NCI-H774 (cell line): ENCODE measurements around the gene MCTP1.

Experiments used
- DNase-seq: peaks from one replicate; lab custom pipeline; 2025; lab: John Stamatoyannopoulos, UW

Gene MCTP1

DNA sequence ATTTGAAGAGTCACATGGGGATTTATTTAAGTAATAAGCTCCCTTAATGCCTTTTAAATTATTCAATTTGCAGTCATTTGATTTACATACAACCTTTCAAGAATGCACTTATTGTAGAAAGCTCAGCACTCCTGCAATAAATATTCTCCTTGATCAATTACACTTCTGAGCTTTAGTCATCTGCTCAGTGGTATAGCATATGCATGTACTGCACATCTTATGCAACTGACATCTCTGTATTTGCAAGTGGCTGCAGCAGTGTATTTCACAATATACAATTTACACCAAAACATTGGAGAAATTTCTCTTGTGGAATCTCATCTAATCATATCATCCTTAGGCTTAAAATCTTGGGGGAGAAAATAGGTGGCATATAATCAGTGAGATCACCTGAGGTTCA, 340.7 kb downstream of the MCTP1 start:
- no peak for DNase-seq

DNA sequence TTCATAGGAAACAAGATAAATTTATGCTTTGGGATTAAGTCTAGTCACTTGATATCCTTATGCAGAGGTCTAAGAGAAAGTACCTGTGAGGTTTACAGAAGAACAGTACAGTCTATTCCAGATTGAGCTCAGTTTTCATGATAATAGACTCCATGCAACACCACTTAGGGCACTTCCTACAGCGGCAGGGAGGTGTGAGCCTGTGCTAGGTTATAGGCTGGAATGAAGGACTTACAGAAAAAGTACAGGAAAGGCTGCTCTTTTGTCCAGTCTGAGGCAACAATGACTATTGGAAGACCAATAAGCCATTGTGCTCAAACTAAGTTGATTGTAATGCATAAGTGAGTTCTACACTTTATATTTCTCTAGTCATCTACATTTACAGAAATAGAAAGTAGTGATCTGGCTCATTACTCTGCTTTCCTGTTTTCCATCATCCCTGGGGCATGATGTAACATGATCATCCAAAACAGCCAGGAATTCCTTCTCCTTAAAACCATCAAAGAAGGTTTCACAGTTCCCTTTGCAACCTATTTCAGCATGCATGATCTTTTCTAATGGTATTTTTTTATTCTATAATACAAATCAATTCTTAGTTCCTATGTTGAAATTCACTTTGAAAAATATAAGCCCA, 343.7 kb downstream of the MCTP1 start:
- no peak for DNase-seq

DNA sequence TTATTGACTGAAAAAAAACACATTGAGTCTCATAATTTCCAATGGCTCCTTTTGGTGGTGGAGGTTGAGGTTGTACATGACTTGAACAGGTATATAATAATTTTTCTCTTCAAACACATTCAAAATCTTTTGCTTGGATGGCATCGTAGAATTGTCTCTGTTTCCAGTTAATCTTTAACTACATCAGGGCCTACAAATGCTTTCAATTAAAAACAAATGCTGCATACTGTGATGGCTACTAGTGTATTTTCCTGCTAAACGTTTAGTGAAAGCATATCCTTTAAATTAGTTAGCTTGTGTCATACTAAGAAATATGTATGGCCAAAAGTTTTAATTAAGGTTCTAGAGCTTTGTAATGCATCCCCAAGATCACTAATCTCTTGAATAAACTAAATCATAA, 352.6 kb downstream of the MCTP1 start:
- no peak for DNase-seq

DNA sequence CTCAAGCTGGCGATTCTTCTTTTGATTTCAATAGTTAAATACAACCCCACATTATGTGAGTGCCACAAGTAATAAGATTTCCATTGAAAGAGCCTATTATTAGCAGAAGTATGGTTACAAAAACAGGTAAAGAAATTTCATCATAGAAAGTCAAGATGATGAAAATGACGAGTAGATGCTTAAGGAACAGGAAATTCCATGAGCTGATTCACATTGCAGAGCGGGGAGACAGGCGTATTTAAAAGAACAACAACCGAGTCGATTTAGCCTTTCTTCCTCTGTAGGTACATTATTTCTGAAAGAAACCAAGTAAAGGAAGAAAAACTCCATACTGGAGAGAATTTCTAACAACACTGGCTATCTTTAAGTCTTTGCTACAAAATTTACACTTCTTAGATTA, 356.0 kb downstream of the MCTP1 start:
- DNase-seq, result no peak

DNA sequence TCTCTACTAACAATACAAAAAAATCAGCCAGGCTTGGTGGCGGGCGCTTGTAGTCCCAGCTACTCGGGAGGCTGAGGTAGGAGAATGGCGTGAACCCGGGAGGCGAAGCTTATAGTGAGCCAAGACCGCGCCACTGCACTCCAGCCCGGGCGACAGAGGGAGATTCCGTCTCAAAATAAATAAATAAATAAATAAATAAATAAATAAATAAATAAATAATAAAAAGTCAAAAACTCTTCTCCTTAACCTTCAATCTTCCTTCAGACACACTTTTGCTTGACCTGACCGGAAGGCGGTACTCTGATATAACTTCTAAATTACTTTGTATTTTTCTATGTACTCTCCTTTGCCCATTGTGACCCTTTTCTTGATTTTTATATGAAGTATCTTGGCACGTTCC, 364.3 kb downstream of the MCTP1 start:
- DNase-seq, result no peak

DNA sequence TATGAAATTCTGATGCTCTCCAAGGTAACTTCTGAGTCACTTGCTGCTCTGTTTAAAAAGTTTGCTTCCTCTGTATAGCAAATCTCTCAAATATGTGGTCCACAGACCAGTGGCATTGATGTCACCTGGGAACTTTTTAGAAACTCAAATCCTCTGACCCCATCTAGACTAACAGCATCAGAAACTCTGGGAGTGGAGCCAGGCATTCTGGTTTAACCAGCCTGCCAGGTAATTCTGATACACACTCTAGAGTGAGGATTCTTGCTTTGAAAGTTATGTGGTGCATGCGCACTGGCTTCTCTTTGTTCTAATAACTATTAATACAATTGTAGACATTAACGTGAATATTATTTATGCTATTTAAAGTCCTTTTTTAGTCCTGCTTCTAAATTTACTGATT, 368.3 kb downstream of the MCTP1 start:
- no peak for DNase-seq

DNA sequence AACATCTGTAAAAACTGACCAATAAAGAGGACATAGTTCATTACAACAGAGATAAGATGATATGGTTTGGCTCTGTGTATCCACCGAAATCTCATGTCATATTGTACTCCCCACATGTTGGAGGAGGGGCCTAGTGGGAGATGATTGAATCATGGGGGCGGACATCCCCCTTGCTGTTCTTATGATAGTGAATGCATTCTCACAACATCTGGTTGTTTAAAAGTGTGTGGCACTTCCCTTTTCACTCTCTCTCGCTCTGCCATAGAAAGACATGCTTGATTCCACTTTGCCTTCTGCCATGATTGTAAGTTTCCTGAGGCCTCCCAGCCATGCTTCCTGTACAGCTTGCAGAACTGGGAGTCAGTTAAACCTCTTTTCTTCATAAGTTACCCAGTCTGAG, 373.6 kb downstream of the MCTP1 start:
- no peak for DNase-seq

DNA sequence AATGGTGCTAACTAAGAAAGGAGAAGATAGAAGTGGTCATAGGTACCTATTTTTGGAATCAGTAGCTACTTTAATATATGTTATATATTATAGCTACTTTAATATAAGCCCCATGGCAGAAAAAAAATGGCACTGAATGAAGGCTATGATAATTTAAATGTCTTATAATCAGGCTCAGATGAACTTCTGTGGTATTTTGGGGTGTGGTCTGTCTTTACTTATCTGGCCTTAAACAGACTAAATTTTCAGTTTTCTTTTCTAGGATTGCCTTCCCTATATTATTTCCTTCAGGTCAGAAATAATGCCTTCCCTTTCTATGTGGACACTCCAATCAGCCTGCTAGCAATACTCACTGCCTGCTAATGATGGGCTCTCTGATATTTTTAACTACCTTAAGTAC, 374.2 kb downstream of the MCTP1 start:
- no peak for DNase-seq

DNA sequence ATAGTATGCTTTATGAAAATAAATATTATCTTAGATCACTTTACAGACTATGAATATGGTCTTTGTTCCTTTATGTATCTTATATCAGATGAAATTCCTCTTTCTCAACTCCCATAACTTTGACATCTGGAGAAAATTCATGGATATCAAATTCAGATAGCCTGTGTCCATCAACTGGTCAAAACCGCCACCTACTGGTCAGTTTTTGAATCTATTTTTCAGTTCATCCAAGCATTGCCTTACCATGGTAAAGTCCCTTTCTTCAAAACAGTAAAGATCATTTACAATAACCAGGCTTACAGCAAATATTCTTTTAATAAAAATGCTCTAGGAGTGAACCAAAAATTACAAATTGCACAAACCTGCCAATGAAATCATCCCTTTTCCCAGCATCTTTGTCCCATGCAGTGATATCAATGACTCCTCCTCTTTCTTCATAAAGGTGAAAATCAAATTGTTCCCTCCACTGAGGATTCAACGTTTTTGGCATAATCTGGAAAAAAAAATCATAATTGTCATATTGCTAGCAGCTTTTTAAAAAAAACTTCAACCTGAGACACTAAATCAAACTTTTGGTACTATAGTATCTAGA, 375.9 kb downstream of the MCTP1 start:
- DNase-seq, result peak; percentile 12

DNA sequence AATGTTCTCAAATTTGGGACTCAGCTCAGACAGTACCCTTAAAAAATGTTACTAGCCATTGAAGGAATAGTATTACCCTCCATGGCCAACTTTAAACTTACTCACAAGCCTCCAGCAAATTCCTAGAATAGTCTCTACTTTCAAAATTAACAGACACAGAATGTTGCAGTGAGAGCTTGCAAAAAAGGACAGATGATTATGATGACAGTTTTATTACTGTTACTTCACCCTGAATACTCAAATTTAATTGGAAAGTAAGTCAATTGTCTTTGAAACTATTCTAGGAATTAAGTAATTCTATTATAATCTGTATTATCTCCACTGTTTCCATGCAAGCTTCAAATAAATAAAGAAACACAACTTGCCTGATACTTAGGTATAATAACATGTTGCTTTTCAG, 378.1 kb downstream of the MCTP1 start:
- no peak for DNase-seq

DNA sequence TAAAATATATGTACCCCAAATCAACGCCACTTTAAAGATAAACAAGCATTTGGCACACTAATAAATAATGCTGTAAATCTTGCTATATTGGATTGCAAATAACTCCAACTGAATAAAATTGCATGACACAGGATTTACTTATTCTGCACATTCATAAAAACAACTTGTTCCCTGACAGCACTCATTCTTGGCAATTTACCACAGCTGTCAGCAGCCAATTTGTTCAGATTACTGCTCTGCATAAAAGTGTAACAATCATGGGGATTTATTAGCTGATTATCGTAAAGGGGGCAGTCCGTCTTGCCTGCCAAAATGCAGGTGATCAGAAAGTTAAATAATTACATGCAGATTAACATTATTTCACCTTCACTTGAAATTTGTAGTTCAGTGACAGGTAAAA, 381.2 kb downstream of the MCTP1 start:
- no peak for DNase-seq

DNA sequence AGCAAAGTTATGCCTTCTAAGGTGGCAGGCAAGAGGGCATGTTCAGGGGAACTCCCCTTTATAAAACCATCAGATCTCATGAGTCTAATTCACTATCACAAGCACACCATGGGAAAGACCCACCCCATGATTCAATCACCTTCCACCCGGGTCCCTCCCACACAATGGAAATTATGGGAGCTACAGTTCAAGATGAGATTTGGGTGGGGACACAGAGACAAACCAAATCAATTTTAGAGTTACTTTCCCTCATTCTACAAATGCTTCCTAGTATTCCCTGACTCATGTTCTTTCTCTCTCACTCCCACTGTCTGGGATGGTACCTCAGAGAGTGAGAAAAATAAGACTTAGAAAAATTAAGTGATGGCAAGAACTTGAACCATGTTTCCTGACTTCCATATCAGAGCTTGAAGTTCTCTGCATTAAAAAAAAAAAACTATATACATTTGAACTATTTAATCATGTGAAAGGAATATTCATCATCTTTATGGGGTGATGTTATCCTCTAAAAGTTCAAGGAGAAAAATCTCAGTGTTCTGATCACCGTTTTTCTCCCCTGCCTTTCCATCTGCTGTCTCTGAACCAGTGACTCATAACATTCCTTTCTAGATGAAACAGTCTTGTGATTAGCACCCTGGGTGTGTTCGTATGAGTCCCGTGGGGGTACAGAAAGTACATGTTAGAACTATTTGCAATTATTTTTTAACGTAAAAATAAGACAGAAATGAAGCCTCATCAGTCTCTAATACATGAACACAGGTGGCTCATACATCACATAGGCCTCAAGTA, 383.5 kb downstream of the MCTP1 start:
- DNase-seq, result no peak

DNA sequence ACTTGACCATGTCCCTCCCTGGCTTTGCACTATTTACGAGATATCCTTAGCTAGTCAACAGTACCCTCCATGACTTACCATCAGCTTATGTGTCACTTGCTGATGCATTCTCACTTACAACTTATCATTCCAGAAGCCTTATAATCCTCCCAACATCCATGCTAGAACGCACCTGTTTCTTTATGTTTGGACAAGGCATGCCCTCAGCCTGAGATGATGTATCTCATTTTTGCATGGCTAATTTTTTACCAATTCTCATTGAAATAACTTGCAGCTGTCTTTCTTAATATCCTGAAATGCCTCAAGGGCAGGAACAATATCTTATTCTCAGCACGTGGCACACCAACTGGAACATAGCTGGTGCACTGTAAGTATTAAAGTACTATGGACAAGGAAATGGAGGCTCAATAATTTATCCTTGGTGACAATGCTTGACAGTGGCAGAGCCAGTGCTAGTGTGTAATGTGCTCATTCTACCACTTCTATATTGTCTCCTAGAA, 384.8 kb downstream of the MCTP1 start:
- no peak for DNase-seq

DNA sequence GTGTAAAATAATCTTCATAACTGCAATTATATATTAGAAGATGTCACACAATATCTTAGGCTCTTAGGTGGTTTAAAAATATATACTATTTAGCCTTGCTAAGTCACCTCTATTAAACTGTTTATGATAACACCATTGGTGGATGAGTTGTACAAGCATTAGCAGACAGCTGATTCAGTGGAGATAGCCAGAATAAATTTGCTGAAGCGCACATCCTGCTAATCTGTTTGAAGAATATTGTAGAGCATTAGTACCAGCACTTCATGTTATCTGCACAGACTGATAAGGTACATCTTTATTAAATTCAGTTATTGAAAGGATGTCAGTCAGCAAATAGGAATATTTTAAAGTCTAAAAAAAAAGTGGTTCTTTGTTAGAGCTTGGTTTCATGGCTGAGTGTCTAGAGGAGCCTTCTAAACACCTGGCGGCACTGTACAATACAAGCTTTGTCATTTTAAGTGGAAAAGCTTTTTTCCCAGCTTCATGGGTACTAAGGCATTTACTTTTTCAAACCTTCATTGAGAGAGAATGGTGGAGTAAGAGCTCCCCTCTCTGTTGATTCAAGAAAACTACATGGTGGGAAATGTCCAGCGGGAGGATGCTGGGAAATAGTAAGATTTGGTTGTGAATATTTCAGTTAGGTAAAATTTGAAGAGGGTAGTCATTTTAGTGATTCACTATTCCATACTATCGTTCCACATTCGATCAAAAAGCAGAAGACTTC, 391.3 kb downstream of the MCTP1 start:
- DNase-seq, result no peak

DNA sequence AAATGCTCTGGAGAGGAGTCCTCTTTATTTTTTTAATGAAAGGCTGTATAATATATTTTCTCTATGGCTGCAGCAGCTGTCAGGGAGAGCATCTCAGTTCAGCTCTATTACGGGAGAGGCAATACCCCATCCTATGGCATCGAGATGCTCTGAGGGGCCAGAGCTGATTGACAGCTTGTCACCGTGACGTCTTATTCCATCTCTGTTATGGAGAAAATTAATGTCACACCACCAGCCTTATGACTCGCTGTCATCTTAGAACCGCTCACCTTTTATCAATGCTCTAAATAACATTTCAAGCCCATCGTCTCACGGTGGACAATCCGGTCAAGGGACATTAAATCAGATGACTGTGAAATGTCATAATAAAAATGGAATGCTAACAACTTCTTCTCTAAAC, 392.9 kb downstream of the MCTP1 start:
- DNase-seq, result no peak

DNA sequence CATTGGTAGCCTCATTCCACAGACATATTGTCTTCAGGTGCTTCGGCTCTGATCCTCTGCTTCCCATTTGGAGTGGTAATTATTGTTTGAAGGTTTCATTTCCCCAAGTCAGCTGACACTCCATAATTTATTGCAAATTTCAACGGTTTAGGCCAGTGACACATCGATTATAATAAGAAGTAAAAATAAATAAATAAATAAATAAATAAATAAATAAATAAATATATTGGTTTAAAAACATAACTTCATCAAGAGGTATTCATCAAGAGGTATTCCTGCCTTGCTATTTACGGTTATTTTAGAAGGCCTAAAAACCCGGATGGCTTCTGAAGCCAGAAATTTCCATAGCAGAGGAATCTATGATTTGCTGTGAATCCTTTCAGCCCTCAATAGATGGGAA, 393.3 kb downstream of the MCTP1 start:
- no peak for DNase-seq

DNA sequence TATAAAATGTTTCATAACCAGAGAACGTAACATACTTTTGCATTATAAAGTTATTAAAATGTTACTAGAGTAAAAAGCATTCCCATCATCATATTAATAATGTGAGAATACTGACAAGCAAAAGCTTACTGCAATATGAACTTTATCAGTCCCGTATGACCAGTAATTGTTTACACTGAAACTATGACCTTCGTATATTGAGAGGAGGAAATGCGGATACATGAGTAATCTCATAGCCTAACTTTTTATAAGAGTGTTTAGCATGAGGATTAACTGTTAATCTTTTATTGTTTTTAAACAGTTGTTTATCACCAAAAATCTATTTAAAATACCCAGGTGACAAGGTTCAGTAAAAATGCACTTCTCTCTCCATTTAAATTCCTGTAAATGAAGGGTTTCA, 394.0 kb downstream of the MCTP1 start:
- DNase-seq, result no peak

DNA sequence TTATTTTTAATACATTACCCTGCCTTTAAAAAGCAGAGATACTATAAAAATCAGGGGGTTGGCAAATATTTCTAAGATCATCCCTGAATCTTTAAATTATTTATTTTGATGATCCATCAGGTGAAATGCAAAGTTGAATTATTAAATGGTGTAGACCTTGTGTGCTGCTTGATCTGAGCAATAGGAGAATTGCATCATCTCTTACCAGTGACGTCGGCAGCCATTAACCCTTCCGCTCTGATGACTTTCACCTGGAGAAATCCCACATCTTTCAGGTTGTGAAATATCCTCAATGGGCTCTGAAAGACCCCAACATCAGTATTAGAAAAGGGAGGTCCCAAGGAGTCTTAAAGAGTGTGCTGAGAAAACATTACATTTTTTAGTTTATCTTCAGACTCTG, 396.2 kb downstream of the MCTP1 start:
- no peak for DNase-seq

DNA sequence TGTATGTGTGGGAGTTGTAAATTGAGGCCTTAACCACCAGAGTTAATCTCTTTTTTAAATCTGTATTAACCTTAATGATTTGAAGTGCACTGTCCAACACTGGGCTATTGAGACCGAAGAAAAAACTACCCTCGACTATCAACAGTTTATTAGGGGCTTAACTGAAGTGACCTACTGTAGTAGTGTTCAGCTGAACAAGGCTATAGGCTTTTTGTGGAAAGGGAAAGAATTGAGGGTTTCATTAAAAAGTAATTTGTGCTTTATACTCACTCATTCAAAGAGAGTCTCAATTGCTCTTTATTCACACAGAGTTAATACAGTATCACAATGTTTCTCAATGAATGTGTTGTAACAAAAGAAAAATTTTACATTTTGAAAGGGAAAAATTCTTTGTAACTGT, 399.0 kb downstream of the MCTP1 start:
- no peak for DNase-seq

DNA sequence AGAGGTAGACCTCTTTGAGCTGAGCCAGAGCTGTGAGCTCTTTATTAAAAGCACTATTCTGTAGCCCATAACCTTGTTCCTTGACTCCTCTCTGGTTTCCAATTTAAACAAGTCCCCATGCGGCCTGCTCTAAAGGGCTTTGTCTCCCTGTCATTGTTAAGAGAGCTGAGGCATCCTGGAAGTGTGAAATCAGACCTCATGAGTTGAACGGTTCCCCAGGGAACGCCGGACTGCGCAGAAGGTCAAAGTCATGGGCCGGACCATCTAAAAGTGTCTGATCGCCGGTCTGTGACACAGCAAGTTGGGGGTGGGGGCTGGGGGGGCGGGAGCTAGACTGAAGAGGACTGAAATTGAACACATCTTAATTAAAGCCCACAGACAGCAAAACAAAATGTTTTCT, 400.6 kb downstream of the MCTP1 start:
- no peak for DNase-seq

DNA sequence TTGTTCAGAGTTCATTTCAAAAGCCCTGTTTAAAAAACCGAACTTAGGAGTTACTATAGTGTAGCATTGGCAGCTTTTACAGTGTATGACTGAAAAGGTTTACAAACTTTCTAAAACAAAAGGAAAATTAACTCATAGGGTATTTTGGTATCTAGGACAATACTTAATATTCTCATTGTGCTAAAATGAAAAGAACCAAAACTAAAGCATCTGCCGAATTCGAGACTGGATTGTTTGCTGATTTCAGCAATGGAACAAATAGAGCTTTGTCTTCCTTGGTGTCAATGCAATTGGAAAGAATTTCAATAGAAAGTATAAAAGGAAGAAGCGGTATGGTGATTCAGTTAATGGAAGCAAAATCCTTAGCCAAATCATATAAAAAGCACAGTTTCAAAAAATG, 412.4 kb downstream of the MCTP1 start:
- DNase-seq, result no peak

DNA sequence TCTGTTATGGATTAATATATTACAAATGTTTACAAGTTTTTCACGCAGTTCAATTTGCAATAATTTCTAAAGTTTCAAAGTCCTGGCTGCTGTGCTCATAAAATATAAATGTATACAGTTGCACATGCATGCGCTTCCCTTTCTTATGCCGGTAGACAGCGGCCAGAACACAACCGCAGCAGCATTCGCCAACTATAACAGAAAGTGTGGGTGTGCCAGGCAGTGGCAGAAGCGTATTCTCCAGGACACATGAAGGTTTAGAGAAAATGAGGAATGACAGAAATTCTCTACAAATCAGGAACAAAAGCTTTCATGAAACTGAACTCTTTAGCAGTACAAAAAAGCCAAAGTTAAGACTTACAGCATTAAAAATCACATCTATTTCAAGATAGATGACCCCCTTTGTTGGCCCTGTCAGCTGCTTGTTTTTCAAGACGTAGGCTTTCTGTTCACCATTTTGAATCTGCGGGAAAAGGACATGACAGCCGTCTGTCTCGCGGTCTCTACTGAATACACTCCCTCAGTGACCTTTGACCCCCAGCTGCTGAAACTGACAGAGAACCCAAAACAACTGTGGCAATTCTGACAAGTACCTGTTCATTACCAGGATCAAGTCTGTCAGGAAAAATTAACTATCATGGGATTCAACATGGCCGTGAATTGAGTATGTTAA, 414.2 kb downstream of the MCTP1 start:
- no peak for DNase-seq
